Upper lobe of right lung (tissue), 1 donor: ENCODE data around the gene UPB1. TPM values are rescaled to one million over a fixed set of nuclear protein-coding genes. Genes with fewer than 3 reads are reported as not detected.

Source experiments
- ATAC-seq: fragments of 200-7000 bp; cut with Tn5 transposase; one replicate; pipeline ENCODE4 v1.9.1; 2020; ENCODE audit warnings: mild to moderate bottlenecking, moderate library complexity
- DNase-seq: peaks from one replicate; pipeline ENCODE4 v3.0.0-alpha.2; 2020
- H3K27ac ChIP-seq: fragments of 200-600 bp; one replicate; pipeline ENCODE4 v1.8.0; 2022
- H3K27me3 ChIP-seq: fragments of 200-600 bp; one replicate; pipeline ENCODE4 v1.8.0; 2022; ENCODE audit warnings: mild to moderate bottlenecking
- H3K36me3 ChIP-seq: fragments of 200-600 bp; one replicate; pipeline ENCODE4 v1.8.0; 2022
- H3K4me1 ChIP-seq: fragments of 200-600 bp; one replicate; pipeline ENCODE4 v1.8.0; 2022
- H3K4me3 ChIP-seq: fragments of 200-600 bp; one replicate; pipeline ENCODE4 v1.8.0; 2022; ENCODE audit warnings: mild to moderate bottlenecking
- H3K9me3 ChIP-seq: fragments of 200-600 bp; one replicate; pipeline ENCODE4 v1.8.0; 2022
- intact Hi-C: fragments of 100-400 bp; cut with DNase I; formaldehyde crosslinking; loops from one replicate; pipeline ENCODE4 v1.11.0; 2022
- total RNA-seq: library from RNA; stranded (reverse); fragmentation: NEBNext Ultra II Directional; extraction: Animal tissue kit (Norgen Biotek cat#: 25700); gene quantifications from one replicate; pipeline ENCODE4 v1.2.1, GENCODE V29; 2021
- TF ChIP-seq, protein P1 (sequence below): fragments of 200-600 bp; IDR thresholded peaks from one replicate; pipeline ENCODE4 v1.8.0; 2022; ENCODE audit warnings: antibody characterized with exemption
- donor health status: DM: no; HTN: yes; CAD: no; lungs with severe emphysema.

The UPB1 gene
- total RNA-seq, 1 donor from 2014 or later, result 1.5 TPM

DNA sequence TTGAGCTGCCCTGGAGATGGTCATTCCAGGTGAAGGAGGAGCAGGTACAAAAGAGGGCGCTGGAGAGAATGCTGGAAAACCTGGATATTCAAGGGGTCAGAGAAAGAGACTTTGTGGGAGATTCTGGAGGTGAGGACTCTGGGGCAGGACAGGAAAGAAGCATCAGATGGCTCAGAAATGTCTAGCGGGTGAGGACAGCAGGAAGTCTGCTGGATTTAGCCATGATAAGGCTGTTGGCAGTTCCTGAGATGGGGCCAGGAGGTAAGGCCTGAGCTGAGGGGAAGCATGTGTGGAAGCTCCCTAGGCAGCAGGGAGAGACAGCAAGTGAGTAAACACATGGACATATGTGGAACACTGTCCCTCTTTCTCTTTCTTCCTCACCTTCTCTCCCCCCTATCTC is 1.5 kb downstream of the UPB1 start:
- H3K4me1 ChIP-seq, result peaks cover 8% of the 10 kb centered on the region
- H3K9me3 ChIP-seq, result no peaks in the 10 kb centered on the region
- ATAC-seq (no peak), DNase-seq (no peak)
- H3K27ac ChIP-seq, result no peak overlapping the region
- H3K27me3 ChIP-seq, result peaks cover 17% of the 10 kb centered on the region
- no peak overlapping the region for H3K4me3 ChIP-seq
- intact Hi-C loops, result no loop called here
- H3K36me3 ChIP-seq, result no peaks in the 10 kb centered on the region
- TF ChIP-seq, protein P1, sequence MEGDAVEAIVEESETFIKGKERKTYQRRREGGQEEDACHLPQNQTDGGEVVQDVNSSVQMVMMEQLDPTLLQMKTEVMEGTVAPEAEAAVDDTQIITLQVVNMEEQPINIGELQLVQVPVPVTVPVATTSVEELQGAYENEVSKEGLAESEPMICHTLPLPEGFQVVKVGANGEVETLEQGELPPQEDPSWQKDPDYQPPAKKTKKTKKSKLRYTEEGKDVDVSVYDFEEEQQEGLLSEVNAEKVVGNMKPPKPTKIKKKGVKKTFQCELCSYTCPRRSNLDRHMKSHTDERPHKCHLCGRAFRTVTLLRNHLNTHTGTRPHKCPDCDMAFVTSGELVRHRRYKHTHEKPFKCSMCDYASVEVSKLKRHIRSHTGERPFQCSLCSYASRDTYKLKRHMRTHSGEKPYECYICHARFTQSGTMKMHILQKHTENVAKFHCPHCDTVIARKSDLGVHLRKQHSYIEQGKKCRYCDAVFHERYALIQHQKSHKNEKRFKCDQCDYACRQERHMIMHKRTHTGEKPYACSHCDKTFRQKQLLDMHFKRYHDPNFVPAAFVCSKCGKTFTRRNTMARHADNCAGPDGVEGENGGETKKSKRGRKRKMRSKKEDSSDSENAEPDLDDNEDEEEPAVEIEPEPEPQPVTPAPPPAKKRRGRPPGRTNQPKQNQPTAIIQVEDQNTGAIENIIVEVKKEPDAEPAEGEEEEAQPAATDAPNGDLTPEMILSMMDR, result no peak

- Histone ChIP-seq H3K4me1 (peaks cover 8% of the 10 kb centered on the region), H3K27ac (no peak overlapping the region), H3K9me3 (no peaks in the 10 kb centered on the region), H3K36me3 (no peaks in the 10 kb centered on the region), H3K4me3 (no peak overlapping the region), H3K27me3 (peaks cover 17% of the 10 kb centered on the region)
- DNase-seq (no peak), ATAC-seq (peak; percentile 13)
- intact Hi-C loops, result no loop called here
- TF ChIP-seq, protein P1, result no peak
Observed at GRCh38 chr22:24497841-24498258, 2.7 kb downstream of the UPB1 start.

DNA sequence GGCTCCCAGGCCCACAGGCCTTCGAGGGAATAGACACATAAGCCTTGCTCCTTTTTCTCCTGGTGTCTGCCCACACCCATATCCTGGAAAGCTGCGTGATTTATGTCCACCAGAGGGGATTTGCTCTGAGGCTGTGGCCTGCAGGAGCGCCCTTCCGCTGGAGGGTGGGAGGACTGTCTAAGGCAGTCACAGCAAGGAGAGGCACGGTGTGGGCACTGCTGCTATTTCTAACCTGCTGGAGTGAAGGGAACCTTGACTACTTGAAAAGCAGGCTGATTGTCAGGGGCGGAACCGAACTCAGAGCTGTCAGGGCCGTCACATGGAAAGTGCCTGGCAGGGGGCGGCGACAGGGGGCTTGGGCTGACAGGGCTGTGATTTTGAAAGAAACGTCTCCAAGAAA is 3.7 kb downstream of the UPB1 start:
- H3K4me3 ChIP-seq, result no peak overlapping the region
- TF ChIP-seq, protein P1, result no peak
- peaks cover 14% of the 10 kb centered on the region for H3K27me3 ChIP-seq
- peaks cover 11% of the 10 kb centered on the region for H3K4me1 ChIP-seq
- intact Hi-C loops, result no loop called here
- H3K27ac ChIP-seq, result no peak overlapping the region
- H3K36me3 ChIP-seq, result no peaks in the 10 kb centered on the region
- DNase-seq (peak; percentile 44), ATAC-seq (no peak)
- H3K9me3 ChIP-seq, result no peaks in the 10 kb centered on the region

DNA sequence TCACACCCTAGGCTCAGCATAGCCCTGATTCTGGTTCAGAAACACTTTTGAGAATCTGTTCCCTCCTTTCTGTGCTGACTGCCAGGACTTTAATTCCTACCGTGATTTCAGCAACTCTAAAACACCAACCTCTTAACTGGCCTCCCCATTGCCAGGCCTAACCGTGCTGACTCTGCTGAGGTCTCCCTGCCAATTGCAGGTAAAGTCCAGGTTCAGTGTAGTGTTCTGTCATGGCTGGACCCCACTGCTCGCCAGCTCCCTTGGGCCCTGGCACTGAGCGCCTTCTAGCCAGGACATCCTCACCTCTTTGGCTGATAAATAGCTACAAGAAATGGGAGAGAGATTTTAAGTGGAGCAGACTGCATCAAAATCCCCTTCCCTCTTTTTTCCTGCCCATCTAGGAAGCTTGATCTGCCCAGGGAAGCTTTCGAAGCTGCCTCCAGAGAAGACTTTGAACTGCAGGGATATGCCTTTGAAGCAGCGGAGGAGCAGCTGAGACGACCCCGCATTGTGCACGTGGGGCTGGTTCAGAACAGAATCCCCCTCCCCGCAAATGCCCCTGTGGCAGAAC is 4.7 kb downstream of the UPB1 start:
- ATAC-seq, result no peak
- intact Hi-C loops, result loop anchor here (5.0 kb wide), 1 partner anchor 77 kb away; no protein-coding TSS in a partner anchor

GRCh38 chr22:24500277-24500820 is 5.2 kb downstream of the UPB1 start:
- H3K9me3 ChIP-seq, result no peaks in the 10 kb centered on the region
- intact Hi-C loops, result loop anchor here (5.0 kb wide), 1 partner anchor 78 kb away; no protein-coding TSS in a partner anchor
- H3K27me3 ChIP-seq, result no peaks in the 10 kb centered on the region
- peaks cover 8% of the 10 kb centered on the region for H3K4me1 ChIP-seq
- no peaks in the 10 kb centered on the region for H3K36me3 ChIP-seq
- no peak overlapping the region for H3K4me3 ChIP-seq
- ATAC-seq, result no peak
- DNase-seq, result no peak
- TF ChIP-seq, protein P1, result no peak
- H3K27ac ChIP-seq, result no peak overlapping the region

More for the DNA sequence above, 4.7 kb downstream of the UPB1 start:
- Histone ChIP-seq H3K4me1 (peaks cover 10% of the 10 kb centered on the region), H3K27ac (no peak overlapping the region), H3K36me3 (no peaks in the 10 kb centered on the region), H3K27me3 (peaks cover 4% of the 10 kb centered on the region), H3K9me3 (no peaks in the 10 kb centered on the region), H3K4me3 (no peak overlapping the region)
- TF ChIP-seq, protein P1, result no peak
- no peak for DNase-seq
